Ishikawa (cell line): ENCODE measurements around the gene CISD1.

Experiments used
- CEBPB ChIP-seq: IDR thresholded peaks from 2 replicates; pipeline ENCODE4 v1.6.1; 2012
- CREB1 ChIP-seq: IDR thresholded peaks from 2 replicates; pipeline ENCODE4 v1.6.1; 2012; ENCODE audit warnings: low read depth
- EGR1 ChIP-seq: IDR thresholded peaks from 2 replicates; pipeline ENCODE4 v1.6.1; 2012
- EP300 ChIP-seq: IDR thresholded peaks from 2 replicates; pipeline ENCODE4 v1.6.1; 2012; ENCODE audit warnings: borderline replicate concordance
- FOXM1 ChIP-seq: IDR thresholded peaks from 2 replicates; pipeline ENCODE4 v1.6.1; 2012; ENCODE audit warnings: low read depth, borderline replicate concordance
- NFIC ChIP-seq: IDR thresholded peaks from 2 replicates; pipeline ENCODE4 v1.6.1; 2012
- RAD21 ChIP-seq: IDR thresholded peaks from 2 replicates; pipeline ENCODE4 v1.6.1; 2012; ENCODE audit warnings: low read depth
- REST ChIP-seq: IDR thresholded peaks from 2 replicates; pipeline ENCODE4 v1.6.1; 2012; ENCODE audit warnings: low read depth, mild to moderate bottlenecking
- TAF1 ChIP-seq: IDR thresholded peaks from 2 replicates; pipeline ENCODE4 v1.6.1; 2012; ENCODE audit warnings: low read depth, mild to moderate bottlenecking
- TCF12 ChIP-seq: IDR thresholded peaks from 2 replicates; pipeline ENCODE4 v1.6.1; 2012; ENCODE audit warnings: low read depth
- TEAD4 ChIP-seq: IDR thresholded peaks from 2 replicates; pipeline ENCODE4 v1.6.1; 2012
- YY1 ChIP-seq: IDR thresholded peaks from 2 replicates; pipeline ENCODE4 v1.6.1; 2012; ENCODE audit warnings: low read depth
- ZBTB7A ChIP-seq: IDR thresholded peaks from 2 replicates; pipeline ENCODE4 v1.6.1; 2012; ENCODE audit warnings: low read depth
- TF ChIP-seq, protein P1 (sequence below): IDR thresholded peaks from 2 replicates; pipeline ENCODE4 v1.6.1; 2012
- TF ChIP-seq, protein P2 (sequence below): IDR thresholded peaks from 2 replicates; pipeline ENCODE4 v1.6.1; 2012

The CISD1 gene

DNA sequence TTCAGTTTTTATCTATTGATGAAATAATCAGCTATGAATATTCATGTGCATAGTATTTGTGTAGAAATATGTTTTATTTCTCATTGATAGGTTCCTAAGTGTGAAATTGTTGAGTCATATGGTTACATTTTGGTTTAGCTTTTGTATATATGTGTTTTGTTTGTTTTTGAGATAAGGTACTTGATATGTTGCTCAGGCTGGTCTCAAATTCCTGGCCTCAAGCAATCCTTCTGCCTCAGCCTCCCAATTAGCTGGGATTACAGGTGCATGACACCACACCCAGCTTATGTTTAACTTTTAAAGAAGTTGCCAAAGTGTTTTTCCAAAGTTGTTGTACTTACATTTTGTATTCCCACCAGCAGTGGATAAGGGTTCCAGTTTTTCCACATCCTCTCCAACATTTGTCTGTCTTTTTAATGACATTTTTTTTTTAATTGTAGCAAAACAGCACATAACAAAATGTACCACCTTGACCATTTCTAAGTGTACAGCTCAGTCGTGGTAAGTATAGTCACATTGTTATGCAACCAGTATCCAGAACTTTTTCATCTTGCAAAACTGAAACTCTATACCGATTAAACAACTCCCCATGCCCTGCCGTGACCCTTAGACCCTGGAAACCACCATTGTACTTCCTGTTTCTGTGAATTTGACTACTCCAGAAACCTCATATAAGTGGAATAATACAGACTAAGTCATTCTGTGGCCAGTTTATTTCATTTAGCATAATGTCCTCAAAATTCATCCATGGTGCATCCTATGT lies 53.3 kb downstream of the CISD1 start:
- TF ChIP-seq EGR1 (no peak), FOXM1 (no peak), YY1 (no peak), TAF1 (no peak), REST (no peak)

- TF ChIP-seq YY1 (no peak), CEBPB (no peak), TAF1 (no peak), NFIC (no peak), TEAD4 (no peak), RAD21 (no peak), EGR1 (no peak), REST (no peak), ZBTB7A (no peak), TCF12 (no peak), FOXM1 (no peak), EP300 (no peak), CREB1 (no peak)
- TF ChIP-seq, protein P1, sequence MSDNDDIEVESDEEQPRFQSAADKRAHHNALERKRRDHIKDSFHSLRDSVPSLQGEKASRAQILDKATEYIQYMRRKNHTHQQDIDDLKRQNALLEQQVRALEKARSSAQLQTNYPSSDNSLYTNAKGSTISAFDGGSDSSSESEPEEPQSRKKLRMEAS = no peak
- TF ChIP-seq, protein P2, sequence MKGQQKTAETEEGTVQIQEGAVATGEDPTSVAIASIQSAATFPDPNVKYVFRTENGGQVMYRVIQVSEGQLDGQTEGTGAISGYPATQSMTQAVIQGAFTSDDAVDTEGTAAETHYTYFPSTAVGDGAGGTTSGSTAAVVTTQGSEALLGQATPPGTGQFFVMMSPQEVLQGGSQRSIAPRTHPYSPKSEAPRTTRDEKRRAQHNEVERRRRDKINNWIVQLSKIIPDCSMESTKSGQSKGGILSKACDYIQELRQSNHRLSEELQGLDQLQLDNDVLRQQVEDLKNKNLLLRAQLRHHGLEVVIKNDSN = no peak
These were observed 53.9 kb downstream of the CISD1 start for GRCh38 chr10:58322835-58323209.

- TF ChIP-seq EGR1 (no peak), TCF12 (no peak), TEAD4 (no peak), EP300 (no peak), CREB1 (no peak), TAF1 (no peak), YY1 (no peak), REST (no peak), RAD21 (no peak), NFIC (no peak), FOXM1 (no peak), CEBPB (no peak)
- TF ChIP-seq, protein P2 = no peak
These were observed 58.0 kb downstream of the CISD1 start for GRCh38 chr10:58326967-58327381.

DNA sequence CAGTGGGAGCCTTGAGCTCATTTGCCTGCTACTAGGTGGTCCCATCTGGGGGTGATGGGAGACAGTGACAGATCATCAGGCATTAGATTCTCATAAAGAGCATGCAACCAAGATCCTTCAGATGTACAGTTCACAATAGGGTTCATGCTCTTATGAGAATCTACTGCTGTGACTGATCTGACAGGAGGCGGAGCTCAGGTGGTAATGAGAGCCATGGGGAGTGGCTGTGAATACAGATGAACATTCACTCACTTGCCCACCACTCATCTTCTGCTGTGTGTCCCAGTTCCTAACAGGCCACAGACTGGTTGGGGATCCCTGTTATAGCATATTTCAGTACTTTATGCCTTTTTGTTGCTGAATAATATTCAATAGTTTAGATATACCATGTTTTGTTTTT lies 59.3 kb downstream of the CISD1 start:
- no peak for TF ChIP-seq RAD21
- TF ChIP-seq EP300 = no peak
- no peak for TF ChIP-seq FOXM1
- TF ChIP-seq, protein P2 = no peak
- TF ChIP-seq YY1 = no peak
- no peak for TF ChIP-seq EGR1
